ENCODE data around the gene SGPL1. TPM values are rescaled to one million over a fixed set of nuclear protein-coding genes. Genes with fewer than 3 reads are reported as not detected.

The SGPL1 gene
- total RNA-seq, 1 experiment from 2014 or later: 14.1 TPM

GRCh38 chr10:70809726-70810125 lies 6.0 kb upstream of the SGPL1 start:
- DNase-seq (ENCODE audit: low read depth): no peak

- DNase-seq (ENCODE audit: low read depth): no peak
These were observed 4.8 kb upstream of the SGPL1 start for GRCh38 chr10:70810967-70811366.

DNA sequence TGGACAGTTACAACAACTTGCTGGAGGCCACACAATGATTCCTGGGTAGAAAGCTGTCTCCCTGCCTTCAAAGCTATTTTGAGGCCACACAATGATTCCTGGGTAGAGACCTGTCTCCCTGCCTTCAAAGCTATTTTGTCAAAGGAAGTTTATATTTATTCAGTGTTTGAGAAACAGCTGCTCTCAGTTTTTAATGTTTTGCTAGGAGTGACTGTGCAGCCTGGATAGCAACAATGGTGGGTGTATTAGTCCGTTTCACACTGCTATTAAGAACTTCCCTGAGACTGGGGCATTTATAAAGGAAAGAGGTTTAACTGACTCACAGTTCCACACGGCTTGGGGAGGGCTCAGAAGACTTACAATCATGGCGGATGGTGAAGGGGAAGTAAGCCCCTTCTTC lies 3.9 kb upstream of the SGPL1 start:
- no peak for DNase-seq (ENCODE audit: low read depth)

GRCh38 chr10:70812814-70813213 lies 2.9 kb upstream of the SGPL1 start:
- DNase-seq (ENCODE audit: low read depth): no peak

GRCh38 chr10:70814126-70814525 lies 1.6 kb upstream of the SGPL1 start:
- DNase-seq (ENCODE audit: low read depth): no peak

DNA sequence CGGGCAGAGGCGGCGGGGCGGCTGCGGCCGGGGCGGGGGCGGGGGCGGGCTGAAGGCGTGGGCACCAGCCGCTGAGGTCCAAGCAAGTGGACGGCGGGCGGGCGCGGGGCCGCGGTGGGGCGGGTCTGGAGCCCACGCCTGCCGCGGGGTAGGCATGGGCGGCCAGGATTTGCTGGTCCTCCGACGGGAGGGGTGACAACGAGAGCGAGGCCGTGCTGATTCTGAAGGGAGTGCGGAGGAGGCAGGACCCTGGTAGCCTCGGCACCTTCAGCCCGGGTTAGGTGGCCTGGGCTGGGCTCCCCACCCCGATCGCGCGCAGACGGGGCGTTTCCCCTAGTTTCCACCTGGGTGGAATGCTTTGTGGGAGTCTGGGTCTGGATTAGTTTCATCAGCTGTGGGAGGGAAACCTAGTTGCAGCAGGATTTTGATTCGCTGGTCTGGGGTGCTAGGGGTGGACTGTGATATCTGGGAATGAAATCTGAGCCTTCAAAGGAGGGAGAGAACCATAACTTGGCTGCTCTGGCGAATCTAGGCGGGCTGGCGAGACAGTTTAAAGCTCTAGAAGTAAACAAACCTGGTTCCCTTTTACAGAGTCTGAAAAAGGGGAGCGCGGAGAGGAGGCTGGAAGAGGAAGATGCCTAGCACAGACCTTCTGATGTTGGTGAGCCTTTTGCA lies 609 bp downstream of the SGPL1 start:
- DNase-seq (ENCODE audit: low read depth): peak; percentile 91

- no peak for DNase-seq (ENCODE audit: low read depth)
These were observed 5.4 kb downstream of the SGPL1 start for GRCh38 chr10:70820976-70821750.

DNA sequence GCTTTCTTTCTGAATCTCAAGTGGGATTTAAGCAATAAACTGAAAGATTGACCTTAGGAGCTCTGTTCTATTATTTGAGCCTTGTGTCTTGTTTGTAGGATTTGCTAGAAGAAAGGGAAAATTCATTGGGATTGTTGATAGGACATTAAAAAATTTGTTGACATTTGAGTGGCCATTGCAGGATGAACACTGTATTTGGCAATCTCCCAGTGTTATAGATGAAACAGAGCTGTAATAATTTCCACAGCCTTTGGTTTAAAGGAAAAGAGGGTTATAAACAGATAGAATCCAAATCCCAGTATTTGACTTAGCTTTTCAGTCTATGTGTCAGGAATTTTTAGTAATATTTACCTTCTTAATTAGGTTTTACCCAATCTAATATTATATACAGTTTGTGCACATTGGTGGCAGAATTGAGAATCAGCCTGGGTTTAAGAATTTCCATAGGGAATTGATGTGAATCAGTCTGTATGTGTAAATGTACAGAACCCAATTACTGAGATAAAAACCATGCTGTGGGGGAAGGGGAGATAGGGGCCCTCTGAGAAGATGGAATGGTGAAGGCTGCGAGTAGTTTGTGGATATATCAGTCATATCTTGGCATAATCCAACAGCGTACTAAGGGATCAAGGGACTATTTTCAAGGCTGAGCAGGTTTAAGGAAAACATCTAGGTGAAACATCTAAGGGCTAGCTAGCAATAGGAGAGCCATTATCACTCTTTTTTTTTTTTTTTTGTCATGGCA lies 6.5 kb downstream of the SGPL1 start:
- no peak for DNase-seq (ENCODE audit: low read depth)

DNA sequence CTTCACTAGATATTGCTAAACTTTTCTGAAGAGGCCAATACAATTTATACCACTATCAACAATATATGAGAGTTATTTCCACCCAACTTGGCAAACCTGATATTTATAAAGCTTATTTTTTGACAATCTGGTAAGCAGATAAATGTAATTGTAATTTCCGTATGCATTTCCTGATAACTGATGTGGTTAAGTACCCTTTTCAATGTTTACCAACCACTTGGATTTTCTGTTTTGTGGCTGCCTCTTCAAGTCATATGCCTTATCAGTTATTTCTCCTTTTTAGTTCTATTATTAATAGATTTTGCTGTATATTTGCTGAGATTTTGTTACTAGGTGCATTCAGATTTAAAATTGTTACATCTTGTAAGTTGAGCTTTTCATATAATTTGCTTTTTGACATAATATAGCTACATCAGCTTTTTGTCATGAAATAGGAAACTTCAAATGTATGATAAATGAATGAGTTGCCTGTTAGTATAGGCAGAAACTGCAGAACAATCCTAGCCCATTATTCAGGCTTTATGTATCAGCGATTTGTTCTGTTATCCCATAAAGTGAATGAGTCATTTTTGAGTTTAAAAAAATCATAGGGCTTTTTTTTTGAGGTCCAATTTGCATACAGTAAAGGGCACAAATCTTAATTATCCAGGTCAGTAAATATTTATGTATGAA lies 11.5 kb downstream of the SGPL1 start:
- DNase-seq (ENCODE audit: low read depth): no peak

- DNase-seq (ENCODE audit: low read depth): no peak
These were observed 13.2 kb downstream of the SGPL1 start for GRCh38 chr10:70828923-70829322.

DNA sequence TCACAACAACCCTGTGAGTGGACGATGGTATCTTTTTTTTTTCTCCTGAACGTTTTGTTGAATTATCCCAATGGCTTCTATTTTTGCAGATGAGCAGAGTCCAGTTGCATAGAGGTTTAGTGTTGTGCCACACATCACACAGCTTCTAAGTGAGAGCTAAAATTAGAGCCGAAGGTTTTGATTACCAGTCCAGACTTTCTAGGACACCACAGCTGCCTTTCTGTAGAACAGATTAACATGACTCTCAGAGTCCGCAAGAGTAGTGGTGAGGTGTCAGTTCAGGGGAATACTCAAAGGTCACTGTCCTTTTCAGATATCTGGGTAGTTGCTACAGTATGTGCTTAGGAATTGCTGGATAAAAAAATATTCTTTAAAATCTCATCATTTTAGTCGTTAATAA lies 13.8 kb downstream of the SGPL1 start:
- no peak for DNase-seq (ENCODE audit: low read depth)

DNA sequence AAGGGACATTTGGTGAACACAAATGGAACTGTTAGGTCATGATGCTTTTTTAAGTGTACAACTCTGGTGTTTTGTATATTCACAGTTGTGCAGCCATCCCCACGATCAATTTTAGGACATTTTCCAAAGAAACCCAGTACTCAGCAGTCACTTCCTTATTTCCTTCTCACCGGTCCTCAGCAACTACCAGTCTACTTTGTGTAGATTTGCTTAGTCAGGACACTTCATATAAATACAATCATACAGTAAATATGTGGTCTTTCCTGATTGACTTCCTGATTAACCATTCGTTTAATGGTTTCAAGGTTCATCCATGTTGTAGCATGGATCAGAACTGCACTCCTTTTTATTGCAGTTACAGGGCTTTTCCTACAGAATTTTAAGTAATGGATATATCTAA lies 14.4 kb downstream of the SGPL1 start:
- DNase-seq (ENCODE audit: low read depth): no peak

DNA sequence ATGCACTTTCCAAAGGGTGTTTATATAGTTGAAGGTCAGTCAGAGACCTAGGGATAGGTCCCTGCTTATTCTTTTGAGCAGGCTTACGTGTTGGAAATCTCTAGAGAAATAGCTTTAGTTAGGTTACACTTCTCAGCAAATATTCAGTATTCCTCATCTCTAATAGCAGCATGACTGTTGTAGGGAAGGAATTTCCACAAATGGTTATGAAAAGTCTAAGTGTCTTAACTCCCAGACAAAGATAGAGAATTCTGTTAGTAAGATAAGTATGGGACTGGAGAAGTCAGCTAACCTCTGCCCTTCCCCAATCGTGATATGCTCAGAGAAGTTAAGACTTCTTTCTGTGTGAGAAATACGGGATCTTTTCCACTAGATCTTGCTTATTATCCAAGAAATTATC lies 16.5 kb downstream of the SGPL1 start:
- DNase-seq (ENCODE audit: low read depth): no peak

DNA sequence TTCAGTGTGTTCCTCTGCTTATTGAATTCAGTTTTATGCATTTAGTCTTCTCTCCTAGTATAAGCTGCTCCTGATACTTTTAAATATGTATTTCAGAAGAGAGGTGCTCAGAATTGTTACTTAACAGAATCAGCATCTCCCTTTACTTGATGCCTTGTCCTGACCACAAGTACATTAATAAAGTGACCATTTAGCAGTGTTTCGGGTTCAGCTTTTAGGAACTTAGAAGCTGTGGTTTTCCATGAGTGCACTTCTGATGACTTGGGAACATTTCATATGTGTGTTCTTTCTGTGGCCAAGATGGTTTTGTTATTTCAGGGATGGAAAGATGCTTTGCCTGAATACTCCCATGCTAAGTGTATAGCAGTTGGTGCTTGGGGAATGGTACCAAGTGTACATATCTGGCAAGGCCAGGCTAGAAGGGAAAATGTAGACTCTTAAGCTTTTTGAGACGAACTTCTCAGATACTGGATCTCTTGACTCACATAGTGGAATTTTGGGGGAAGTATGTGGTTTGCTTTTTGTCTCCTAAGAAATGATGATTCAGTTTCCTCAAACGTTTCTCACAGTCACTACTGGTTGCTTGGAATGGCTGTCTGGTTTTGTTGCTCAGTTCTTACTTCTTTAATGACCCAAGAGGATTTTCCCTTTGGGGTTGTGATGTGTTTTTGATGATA lies 17.2 kb downstream of the SGPL1 start:
- peak; percentile 84 for DNase-seq (ENCODE audit: low read depth)

DNA sequence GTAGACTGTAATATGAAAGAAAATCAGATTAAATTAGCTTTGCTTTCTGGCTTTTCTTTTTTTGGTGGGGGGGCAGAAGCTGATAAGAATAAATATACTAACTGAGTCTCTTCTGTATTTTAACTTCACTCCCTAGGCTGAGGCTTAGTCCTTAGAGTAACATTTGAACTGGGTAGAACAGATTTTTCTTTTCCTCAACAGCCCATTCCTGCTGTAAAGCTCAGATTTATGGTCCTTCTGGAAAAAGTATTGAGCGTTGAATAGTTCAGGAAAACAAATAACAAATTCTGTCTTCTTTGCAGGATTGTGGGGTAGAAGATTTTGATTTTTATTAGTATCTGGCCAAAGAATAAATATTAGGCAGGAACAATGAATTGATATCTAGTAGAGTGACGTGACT lies 17.9 kb downstream of the SGPL1 start:
- DNase-seq (ENCODE audit: low read depth): no peak

- DNase-seq (ENCODE audit: low read depth): no peak
These were observed 18.3 kb downstream of the SGPL1 start for GRCh38 chr10:70834021-70834420.

DNA sequence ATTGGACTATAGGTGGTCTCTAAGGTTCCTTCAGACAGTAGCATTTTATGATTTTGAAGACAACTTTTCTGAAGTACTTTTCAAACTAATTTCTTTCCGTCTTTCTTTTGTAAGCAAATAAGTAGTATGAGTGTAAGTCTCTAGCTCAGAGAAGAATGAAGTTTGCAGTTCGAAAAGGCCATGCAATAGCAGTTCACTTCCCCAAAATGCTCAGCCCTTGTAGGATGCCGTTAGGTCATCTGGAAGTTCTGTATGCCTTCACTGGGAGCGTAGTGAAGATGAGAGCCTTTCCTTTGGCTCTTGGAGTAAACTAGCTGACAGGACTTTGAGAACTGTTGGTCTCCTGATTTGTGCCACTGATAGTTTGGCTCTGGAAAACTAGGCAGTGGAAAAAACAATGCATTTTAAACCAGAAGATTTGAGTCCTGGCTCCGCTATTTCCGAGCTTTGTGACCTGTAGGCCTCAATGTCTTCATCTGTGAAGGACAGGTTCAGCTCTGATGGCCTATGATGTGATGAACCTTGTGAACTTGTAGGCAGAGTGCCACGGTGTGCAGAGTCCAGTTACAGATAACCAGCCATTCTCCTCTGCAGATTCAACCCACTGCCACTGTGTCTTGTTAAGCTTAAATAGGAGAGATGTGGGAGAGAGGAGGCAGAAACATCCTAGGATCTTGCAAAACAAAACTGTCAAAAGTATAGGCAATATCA lies 18.8 kb downstream of the SGPL1 start:
- DNase-seq (ENCODE audit: low read depth): no peak

GRCh38 chr10:70836319-70836718 lies 20.6 kb downstream of the SGPL1 start:
- no peak for DNase-seq (ENCODE audit: low read depth)

DNA sequence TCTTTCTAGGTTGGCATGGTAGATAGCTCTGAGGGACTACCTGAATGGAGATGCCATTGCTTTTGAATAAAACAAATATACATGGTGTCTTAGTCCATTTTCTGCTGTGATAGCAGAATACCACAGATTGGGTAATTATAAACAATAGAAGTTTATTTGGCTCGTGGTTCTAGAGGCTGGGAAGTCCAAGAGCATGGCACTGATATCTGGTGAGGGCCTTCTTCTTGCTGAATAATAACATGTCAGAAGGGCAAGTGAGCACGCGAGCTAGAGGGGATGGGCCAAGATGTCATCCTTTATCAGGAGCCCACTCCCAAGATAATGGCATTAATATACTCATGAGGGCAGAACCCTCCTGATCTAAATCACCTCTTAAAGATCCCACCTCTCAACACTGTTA lies 21.9 kb downstream of the SGPL1 start:
- no peak for DNase-seq (ENCODE audit: low read depth)

- DNase-seq (ENCODE audit: low read depth): no peak
These were observed 22.6 kb downstream of the SGPL1 start for GRCh38 chr10:70838270-70838805.

DNA sequence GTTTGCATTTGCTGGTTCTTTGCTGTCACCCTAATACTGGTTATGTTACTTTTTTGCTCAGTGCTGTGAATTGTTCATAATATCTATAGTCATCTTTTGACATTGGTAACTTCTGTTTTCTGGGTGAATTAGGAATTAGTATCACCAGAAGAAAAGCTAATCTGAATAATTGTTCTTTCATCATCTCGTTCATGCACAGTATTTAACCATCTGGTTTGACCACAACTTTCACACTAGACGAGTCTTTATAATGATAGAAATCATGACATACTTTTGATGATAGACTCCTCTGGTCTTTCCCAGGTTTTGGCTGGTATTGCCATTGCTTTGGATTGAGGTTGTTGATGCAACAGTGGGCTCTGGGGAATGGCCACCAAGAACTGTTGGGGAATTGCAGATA lies 25.1 kb downstream of the SGPL1 start:
- no peak for DNase-seq (ENCODE audit: low read depth)

Measured in RPMI7951 (cell line).